ENCODE measurements around the gene LST1.

DNA sequence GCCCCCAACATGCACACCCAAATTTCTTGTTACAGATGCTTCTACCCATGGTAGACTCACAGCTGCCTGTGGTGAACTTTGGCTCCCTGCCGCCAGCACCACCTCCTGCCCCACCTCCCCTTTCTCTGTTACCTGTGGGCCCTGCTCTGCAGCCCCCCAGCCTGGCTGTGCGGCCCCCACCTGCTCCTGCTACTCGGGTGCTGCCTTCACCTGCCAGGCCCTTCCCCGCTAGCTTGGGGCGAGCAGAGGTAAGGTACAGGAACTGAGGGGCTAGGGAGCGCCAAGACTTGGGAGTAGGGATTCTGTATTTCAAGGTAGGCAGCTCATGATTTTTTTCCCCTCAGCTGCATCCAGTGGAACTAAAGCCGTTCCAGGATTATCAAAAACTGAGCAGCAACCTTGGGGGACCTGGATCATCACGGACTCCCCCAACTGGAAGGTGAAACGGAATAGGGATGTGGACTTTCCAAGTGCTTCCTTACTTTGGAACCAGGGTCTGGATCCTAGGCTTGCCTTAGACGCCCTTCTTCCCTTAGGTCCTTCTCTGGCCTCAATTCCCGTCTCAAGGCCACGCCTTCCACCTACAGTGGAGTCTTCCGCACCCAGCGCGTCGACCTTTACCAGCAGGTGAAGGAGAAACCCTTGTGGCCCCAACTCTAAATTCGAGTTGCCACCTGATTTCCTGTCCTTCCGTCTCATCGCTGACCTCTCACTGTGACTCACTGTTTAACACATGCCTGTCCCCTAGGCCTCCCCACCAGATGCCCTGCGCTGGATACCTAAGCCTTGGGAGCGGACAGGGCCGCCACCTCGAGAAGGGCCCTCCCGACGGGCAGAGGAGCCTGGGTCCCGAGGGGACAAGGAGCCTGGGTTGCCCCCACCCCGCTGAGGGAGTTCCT, 50.9 kb downstream of the LST1 start:
- TF ChIP-seq, protein P1, sequence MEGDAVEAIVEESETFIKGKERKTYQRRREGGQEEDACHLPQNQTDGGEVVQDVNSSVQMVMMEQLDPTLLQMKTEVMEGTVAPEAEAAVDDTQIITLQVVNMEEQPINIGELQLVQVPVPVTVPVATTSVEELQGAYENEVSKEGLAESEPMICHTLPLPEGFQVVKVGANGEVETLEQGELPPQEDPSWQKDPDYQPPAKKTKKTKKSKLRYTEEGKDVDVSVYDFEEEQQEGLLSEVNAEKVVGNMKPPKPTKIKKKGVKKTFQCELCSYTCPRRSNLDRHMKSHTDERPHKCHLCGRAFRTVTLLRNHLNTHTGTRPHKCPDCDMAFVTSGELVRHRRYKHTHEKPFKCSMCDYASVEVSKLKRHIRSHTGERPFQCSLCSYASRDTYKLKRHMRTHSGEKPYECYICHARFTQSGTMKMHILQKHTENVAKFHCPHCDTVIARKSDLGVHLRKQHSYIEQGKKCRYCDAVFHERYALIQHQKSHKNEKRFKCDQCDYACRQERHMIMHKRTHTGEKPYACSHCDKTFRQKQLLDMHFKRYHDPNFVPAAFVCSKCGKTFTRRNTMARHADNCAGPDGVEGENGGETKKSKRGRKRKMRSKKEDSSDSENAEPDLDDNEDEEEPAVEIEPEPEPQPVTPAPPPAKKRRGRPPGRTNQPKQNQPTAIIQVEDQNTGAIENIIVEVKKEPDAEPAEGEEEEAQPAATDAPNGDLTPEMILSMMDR (conservative IDR thresholded peaks at IDR 0.05 in 1 of 2, IDR thresholded peaks at IDR 0.05 in 1 of 2; ENCODE audit: extremely low read depth in 1 of 2, insufficient read depth in 1 of 2, low read depth in 1 of 2, low read length in 2 of 2), result no peak
- TF ChIP-seq EZH2 (IDR thresholded peaks at IDR 0.05; ENCODE audit: borderline replicate concordance, low read length), result no peak

All from mammary epithelial cell (primary cell).